Right forelimb (tissue), 1 donor: ENCODE data around the gene GADL1.

Source experiments
- DNase-seq: peaks from one replicate; pipeline ENCODE4 v3.0.0-alpha.2; 2018

Gene GADL1

GRCh38 chr3:30753766-30754165 lies 140.7 kb downstream of the GADL1 start:
- no peak for DNase-seq

GRCh38 chr3:30752970-30753369 lies 141.5 kb downstream of the GADL1 start:
- no peak for DNase-seq

GRCh38 chr3:30752491-30752890 lies 142.0 kb downstream of the GADL1 start:
- no peak for DNase-seq

- DNase-seq = peak; percentile 72
Observed at GRCh38 chr3:30751610-30752299, 142.7 kb downstream of the GADL1 start.

GRCh38 chr3:30750967-30751366 lies 143.5 kb downstream of the GADL1 start:
- no peak for DNase-seq

- no peak for DNase-seq
Observed at GRCh38 chr3:30749230-30749629, 145.2 kb downstream of the GADL1 start.

GRCh38 chr3:30747771-30748281 lies 146.6 kb downstream of the GADL1 start:
- DNase-seq = no peak

- DNase-seq = no peak
Observed at GRCh38 chr3:30743641-30744317, 150.7 kb downstream of the GADL1 start.

- DNase-seq = no peak
Observed at GRCh38 chr3:30742796-30743619, 151.5 kb downstream of the GADL1 start.

- DNase-seq = no peak
Observed at GRCh38 chr3:30741889-30742288, 152.6 kb downstream of the GADL1 start.

- DNase-seq = no peak
Observed at GRCh38 chr3:30738605-30739004, 155.9 kb downstream of the GADL1 start.

GRCh38 chr3:30737743-30738499 lies 156.5 kb downstream of the GADL1 start:
- no peak for DNase-seq

GRCh38 chr3:30733696-30734095 lies 160.8 kb downstream of the GADL1 start:
- DNase-seq = no peak

GRCh38 chr3:30733209-30733608 lies 161.3 kb downstream of the GADL1 start:
- no peak for DNase-seq

- DNase-seq = no peak
Observed at GRCh38 chr3:30730967-30731366, 163.5 kb downstream of the GADL1 start.

GRCh38 chr3:30729936-30730335 lies 164.5 kb downstream of the GADL1 start:
- DNase-seq = no peak

- no peak for DNase-seq
Observed at GRCh38 chr3:30729512-30729911, 164.9 kb downstream of the GADL1 start.

GRCh38 chr3:30728143-30728542 lies 166.3 kb downstream of the GADL1 start:
- DNase-seq = no peak

GRCh38 chr3:30724863-30725262 lies 169.6 kb downstream of the GADL1 start:
- DNase-seq = no peak

- DNase-seq = no peak
Observed at GRCh38 chr3:30723211-30723610, 171.2 kb downstream of the GADL1 start.

GRCh38 chr3:30721314-30721634 lies 173.2 kb downstream of the GADL1 start:
- DNase-seq = no peak

GRCh38 chr3:30720586-30721313 lies 173.7 kb downstream of the GADL1 start:
- DNase-seq = no peak
